ENCODE results near the gene BMP7. TPM values are rescaled to one million over a fixed set of nuclear protein-coding genes. Genes with fewer than 3 reads are reported as not detected.
A peak's percentile ranks its signal among the peaks of the same experiment; 100 is the strongest.

Gene BMP7
- total and polyA plus RNA-seq, 9 of the 15 experiments (the other 6 are each of a cell fraction or from before 2014, with no cell fraction given) = 0.18 TPM; not detected in 8

DNA sequence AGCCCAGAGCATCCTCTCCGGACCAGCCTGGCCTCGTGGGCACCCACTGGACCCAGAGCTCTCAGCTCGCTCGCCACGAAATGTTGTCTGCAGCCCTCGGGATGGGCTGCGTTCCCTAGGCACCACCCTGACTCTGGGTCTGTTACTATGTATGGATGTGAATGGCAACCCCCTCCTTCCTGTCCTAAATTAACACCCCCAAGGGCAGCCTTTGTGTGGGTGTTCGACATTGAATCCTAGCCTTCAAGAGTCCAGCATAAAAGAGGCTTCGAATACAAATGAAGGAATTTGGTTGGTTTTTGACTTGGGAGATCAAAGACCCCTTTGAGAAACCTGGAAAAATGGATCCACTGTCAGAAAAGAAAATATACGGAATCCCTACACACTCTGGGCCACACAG is 86.1 kb downstream of the BMP7 start:
- 0% methylated on average over 9 of the region's 10 CpGs for WGBS (ENCODE audit: insufficient coverage, low coverage, missing lambda C conversion rate)
- FAIRE-seq = no peak
- no peak overlapping the region for H3K9ac ChIP-seq (ENCODE audit: insufficient read depth in 1 of 2, low read depth in 2 of 2, low read length in 2 of 2)

More for the DNA sequence above, 86.1 kb downstream of the BMP7 start:
- H3K4me2 ChIP-seq (ENCODE audit: insufficient read depth, low read length) = no peak overlapping the region
- no peaks in the 10 kb centered on the region for H3K79me2 ChIP-seq (ENCODE audit: control insufficient read depth, insufficient read depth, low read length)
- no peaks in the 10 kb centered on the region; the same call in 1 of the 2 replicates for H3K9me3 ChIP-seq (replicated peaks; ENCODE audit: control insufficient read depth, insufficient read depth, low read depth, low read length)
- no peaks in the 10 kb centered on the region for H4K20me1 ChIP-seq (replicated peaks; ENCODE audit: control insufficient read depth, insufficient read depth, low read length)
- in situ Hi-C loops (cut with MboI) = no loop called here
- POLR2A ChIA-PET = no interaction called here
- CTCF ChIA-PET (ENCODE audit: low intra/inter-chr PET ratio) = no interaction called here
- no peak overlapping the region for H3K4me3 ChIP-seq
- peaks cover 0 to 11% of the 10 kb centered on the region in 2 experiments; a peak in 2 of 5 replicates for H3K4me1 ChIP-seq (replicated peaks in 1 of 2; ENCODE audit: control insufficient read depth in 2 of 2, insufficient read depth in 2 of 2, low read length in 2 of 2)
- BruUV-seq (replicated peaks) = no TSS peak
- TF ChIP-seq ZNF408 (CRISPR knock-in tag; IDR thresholded peaks at IDR 0.05; ENCODE audit: low read depth) = no peak
- TF ChIP-seq ZBTB11 (CRISPR knock-in tag; IDR thresholded peaks at IDR 0.05) = peak in 1 of 3 experiments; percentile 78; a peak in 2 of 6 replicates
- no peak for DNase-seq (ENCODE audit: extremely low read depth in 1 of 4, low spot score in 3 of 4)
- no peak overlapping the region for H3K27ac ChIP-seq (ENCODE audit: extremely low read depth, low read depth, low read length)
- H2AFZ ChIP-seq (ENCODE audit: low read depth, low read length) = no peak overlapping the region
- no peaks in the 10 kb centered on the region for H3K36me3 ChIP-seq (ENCODE audit: control insufficient read depth, insufficient read depth, low read length)
- peaks cover 24 to 66% of the 10 kb centered on the region in 2 experiments for H3K27me3 ChIP-seq (ENCODE audit: control insufficient read depth in 2 of 2, insufficient read depth in 2 of 2, low read length in 2 of 2)
- no peaks in the 10 kb centered on the region for H3K9me1 ChIP-seq (ENCODE audit: control insufficient read depth, insufficient read depth, low read length)
- ATAC-seq = no peak
- intact Hi-C loops (cut with micrococcal nuclease) = no loop called here

All from K562 (cell line).